ENCODE results near the gene OXSM. TPM values are rescaled to one million over a fixed set of nuclear protein-coding genes. Genes with fewer than 3 reads are reported as not detected.

The OXSM gene
- total and polyA plus RNA-seq, 2 donors (not counting 3 experiments of a cell fraction or from before 2014, with no cell fraction given): 8.1 to 9.0 TPM

- Histone ChIP-seq H3K9me1 (replicated peaks; ENCODE audit: control insufficient read depth, extremely low read depth, insufficient read depth, low read length) (no peaks in the 10 kb centered on the region), H3K79me2 (ENCODE audit: control insufficient read depth, insufficient read depth, low read length) (no peaks in the 10 kb centered on the region), H3K4me2 (ENCODE audit: insufficient read depth, low read length) (no peak overlapping the region), H3K27me3 (ENCODE audit: control insufficient read depth in 2 of 2, insufficient read depth in 2 of 2, low read length in 2 of 2) (peaks cover 2 to 3% of the 10 kb centered on the region in 2 experiments), H3K36me3 (ENCODE audit: control insufficient read depth in 2 of 2, extremely low read depth in 1 of 2, insufficient read depth in 2 of 2, low read length in 2 of 2) (no peaks in the 10 kb centered on the region), H4K20me1 (replicated peaks; ENCODE audit: control insufficient read depth, extremely low read depth, insufficient read depth, low read length) (no peaks in the 10 kb centered on the region), H3K9ac (replicated peaks; ENCODE audit: extremely low read depth, insufficient read depth, low read length) (no peak overlapping the region), H3K4me1 (ENCODE audit: control insufficient read depth, extremely low read depth, insufficient read depth, low read length) (no peaks in the 10 kb centered on the region), H3K4me3 (replicated peaks in 1 of 3; ENCODE audit: insufficient read depth in 1 of 3, low read depth in 1 of 3, low read length in 3 of 3) (no peak overlapping the region), H3K9me3 (replicated peaks; ENCODE audit: control insufficient read depth, insufficient read depth, low read length) (no peaks in the 10 kb centered on the region), H2AFZ (ENCODE audit: low read depth, low read length) (no peak overlapping the region), H3K27ac (ENCODE audit: insufficient read depth, low read depth, low read length) (no peak overlapping the region)
- dilution Hi-C loops (cut with MboI; ENCODE audit: extremely low pct_ligation_motif_present, low sequenced_read_pairs) (no loop called here), intact Hi-C loops (cut with micrococcal nuclease) (no loop called here)
- ChIA-PET CTCF (no interaction called here), POLR2A (no interaction called here)
- FAIRE-seq (no peak), DNase-seq (ENCODE audit: low read depth, low spot score) (no peak)
- TF ChIP-seq POLR2AphosphoS5 (IDR thresholded peaks at IDR 0.05; ENCODE audit: insufficient read depth, low read depth, low read length) (no peak), MAX (IDR thresholded peaks at IDR 0.05; ENCODE audit: insufficient read depth, insufficient read length) (no peak), FOS (IDR thresholded peaks at IDR 0.05; ENCODE audit: borderline replicate concordance, insufficient read depth, low read length) (no peak), JUN (IDR thresholded peaks at IDR 0.05; ENCODE audit: borderline replicate concordance, insufficient read depth, insufficient read length, low read depth) (no peak), CTCF (IDR thresholded peaks at IDR 0.05; ENCODE audit: extremely low read depth in 1 of 2, insufficient read depth in 1 of 2, low read depth in 1 of 2, low read length in 2 of 2) (no peak), MYC (IDR thresholded peaks at IDR 0.05; ENCODE audit: low read depth, low read length) (no peak), EZH2 (IDR thresholded peaks at IDR 0.05; ENCODE audit: borderline replicate concordance, low read depth, low read length, severe bottlenecking) (no peak), POLR2A (IDR thresholded peaks at IDR 0.05; ENCODE audit: low read depth, low read length) (no peak), GATA2 (IDR thresholded peaks at IDR 0.05; ENCODE audit: insufficient read depth, insufficient read length, low read depth, low read length) (no peak)
- no TSS peak for BruUV-seq (replicated peaks)
Measured at GRCh38 chr3:25803833-25804232, 13.9 kb downstream of the OXSM start.

All from endothelial cell of umbilical vein (primary cell).